Stimulated activated CD4-positive, alpha-beta T cell treated with anti-CD3 and anti-CD28 coated beads, TNF-alpha, amount 100 ng/mL, for 48 hours (primary cell): Measurements from ENCODE around the gene RBPJ.
"Not testable (repeated sequence)": the region's sequence is repeated elsewhere in the genome, so short reads cannot be mapped to it uniquely, and the experiment has no call there.

Experiments
- DNase-seq, 3 donors: peaks; one replicate each; pipeline ENCODE4 v3.0.0-alpha.2; 2020; ENCODE audit warnings: low read depth in 3 of 3

Gene RBPJ

GRCh38 chr4:26302031-26302899 lies 18.5 kb upstream of the RBPJ start:
- no peak for DNase-seq

DNA sequence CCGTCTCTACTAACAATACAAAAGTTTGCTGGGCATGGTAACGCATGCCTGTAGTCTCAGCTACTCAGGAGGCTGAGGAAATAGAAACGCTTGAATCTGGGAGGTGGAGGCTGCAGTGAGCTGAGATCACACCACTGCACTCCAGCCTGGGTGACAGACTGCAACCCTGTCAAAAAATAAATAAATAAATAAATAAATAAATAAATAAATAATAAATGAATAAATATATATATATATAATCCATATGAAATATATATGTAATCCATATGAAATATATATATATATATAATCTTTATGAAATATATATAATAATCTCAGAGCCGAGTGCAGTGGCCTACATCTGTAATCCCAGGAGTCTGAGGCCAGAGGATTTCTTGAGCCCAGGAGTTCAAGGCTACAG lies 17.8 kb upstream of the RBPJ start:
- no peak for DNase-seq

DNA sequence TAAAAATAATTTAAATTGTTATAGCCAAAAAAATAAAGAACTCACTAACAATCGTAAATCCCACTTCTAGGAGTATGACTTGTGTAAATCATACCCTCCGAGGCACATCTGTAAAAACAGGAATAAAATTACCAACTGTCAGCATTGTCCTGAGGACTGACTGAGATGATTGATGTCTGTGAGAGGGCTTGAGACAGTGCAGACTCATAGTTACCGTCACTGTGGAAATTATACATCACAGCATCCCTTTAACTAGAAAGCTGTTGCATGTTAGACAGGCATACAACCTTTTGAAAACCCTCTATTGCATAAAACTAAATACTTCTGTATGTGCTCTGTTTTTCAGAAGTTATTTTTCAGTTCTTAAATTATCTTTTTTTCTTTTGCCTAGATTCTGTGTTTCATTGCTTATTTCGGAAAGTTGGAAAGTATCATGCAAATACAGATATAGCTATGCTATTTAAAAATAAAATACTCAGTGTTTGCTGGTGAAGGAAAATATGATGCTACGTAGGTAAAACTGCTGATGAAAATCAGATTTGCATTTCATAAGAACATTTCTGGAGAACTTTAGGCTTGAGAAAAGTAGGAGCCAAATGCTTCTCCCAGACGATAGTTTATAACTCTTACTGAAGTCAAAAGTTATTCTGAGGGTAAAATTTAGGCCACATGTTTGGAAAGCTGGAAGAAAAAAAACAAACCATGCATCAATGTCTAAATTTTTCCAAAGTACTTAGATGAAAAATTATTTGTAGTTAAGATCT lies 13.6 kb upstream of the RBPJ start:
- no peak for DNase-seq

DNA sequence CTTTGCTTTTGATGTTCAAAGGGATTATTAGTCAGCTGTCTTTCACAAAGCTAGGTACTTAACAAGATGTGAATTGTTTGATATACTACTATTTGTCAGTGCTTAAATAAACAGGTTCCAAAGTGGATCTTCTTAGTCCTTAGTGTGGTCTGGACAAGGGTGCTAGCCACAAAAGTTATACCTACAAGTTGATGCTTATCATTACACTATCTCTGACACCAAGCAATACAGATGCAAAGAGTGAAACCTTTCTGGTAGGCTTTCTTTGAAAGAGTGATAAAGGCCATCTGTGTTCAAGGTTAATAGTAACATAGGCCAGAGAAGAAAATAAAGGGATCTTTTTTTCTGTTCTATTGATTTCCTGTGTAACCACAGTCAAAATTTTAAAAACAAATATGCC lies 12.2 kb upstream of the RBPJ start:
- DNase-seq = no peak

DNA sequence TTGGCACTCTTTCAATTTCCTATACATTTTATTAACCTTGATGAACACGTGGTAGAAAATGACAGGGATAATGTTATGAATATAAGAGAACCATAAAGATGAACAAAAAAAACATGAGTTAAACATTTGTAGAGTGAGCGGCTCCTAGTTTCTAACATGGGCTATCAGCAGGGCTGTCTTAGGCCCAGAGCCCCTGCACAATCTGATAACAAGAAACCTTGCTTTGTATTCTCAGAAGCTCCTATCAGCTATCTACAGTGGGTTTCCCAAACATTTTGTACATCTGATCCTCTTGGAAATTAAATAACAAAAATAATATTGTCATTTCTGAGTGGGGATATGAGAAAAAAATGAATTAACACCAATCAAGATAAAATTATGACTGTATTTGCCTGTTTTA lies 10.6 kb upstream of the RBPJ start:
- DNase-seq = no peak

- no peak for DNase-seq
Measured at GRCh38 chr4:26311633-26312032, 9.2 kb upstream of the RBPJ start.

DNA sequence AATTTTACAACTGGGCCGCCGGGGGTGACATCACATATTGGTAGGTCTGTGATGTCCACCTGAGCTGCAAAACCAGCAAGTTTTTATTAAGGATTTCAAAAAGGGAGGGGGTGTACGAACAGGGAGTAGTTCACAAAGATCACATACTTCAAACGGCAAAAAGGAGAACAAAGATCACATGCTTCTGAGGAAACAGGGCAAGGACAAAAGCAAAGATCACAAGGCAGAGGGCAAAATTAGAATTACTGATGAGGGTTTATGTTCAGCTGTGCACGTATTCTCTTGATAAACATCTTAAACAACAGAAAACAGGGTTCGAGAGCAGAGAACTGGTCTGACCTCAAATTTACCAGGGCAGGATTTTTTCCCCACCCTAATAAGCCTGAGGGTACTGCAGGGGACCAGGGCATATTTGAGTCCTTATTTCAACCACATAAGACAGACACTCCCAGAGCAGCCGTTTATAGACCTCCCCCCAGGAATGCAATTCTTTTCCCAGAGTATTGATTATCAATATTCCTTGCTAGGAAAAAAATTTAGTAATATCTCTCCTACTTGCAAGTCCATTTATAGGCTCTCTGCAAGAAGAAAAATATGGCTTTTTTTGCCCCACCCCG lies 5.4 kb upstream of the RBPJ start:
- DNase-seq = not testable (repeated sequence)

GRCh38 chr4:26317766-26318165 lies 3.0 kb upstream of the RBPJ start:
- DNase-seq = no peak

DNA sequence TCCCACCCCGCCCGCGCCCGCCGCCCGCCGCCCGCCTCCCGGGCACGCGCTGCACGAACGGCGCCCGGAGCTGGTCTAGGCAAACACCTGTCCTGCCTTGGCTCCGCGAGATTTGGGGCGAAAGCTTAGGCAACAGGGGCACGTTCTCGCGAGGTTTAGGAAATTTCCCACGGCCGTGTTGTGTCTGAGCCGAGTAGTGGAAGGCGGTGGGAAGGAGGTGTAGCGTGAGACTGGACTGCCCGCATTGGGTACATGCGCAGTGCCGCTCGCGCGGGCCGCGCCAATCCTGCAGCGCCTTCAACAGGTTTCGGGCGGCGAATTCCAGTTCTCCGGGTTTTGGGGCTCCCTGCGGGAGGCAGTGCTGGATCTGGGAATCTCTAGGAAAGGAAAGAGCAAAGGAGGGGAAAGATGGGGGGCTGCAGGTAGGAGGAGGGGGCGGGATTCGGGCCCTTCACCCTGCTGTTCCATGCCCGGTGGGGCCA lies 1.3 kb upstream of the RBPJ start:
- peak; percentile 98 for DNase-seq

- peak in 2 of 3 donors; percentile 44 to 45 for DNase-seq
Measured at GRCh38 chr4:26319949-26320537, 771 bp upstream of the RBPJ start.

GRCh38 chr4:26321373-26322221 lies 783 bp downstream of the RBPJ start:
- peak in 1 of 3 donors; percentile 13 for DNase-seq

DNA sequence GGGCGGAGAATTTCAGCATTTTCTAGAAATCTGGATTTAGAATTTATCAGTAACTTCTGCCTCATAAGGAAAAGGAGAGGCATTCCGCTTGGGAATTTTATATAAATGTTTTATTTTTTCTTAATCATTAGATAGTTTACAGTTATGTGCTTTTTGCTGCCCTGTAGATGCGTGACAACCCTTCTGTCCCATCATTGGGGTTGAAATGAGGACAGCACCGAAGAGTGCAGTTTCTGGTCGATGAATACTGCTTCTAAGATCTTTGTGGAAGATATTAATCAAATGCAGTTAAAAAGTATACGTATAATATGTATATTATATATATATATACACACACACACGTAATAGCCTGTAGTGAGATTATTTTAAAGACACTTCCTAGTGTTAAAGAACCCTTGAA lies 1.5 kb downstream of the RBPJ start:
- no peak for DNase-seq

- no peak for DNase-seq
Measured at GRCh38 chr4:26323821-26324220, 3.0 kb downstream of the RBPJ start.

- no peak for DNase-seq
Measured at GRCh38 chr4:26325191-26325590, 4.4 kb downstream of the RBPJ start.

- DNase-seq = no peak
Measured at GRCh38 chr4:26326791-26327190, 6.0 kb downstream of the RBPJ start.

- DNase-seq = no peak
Measured at GRCh38 chr4:26330186-26330787, 9.5 kb downstream of the RBPJ start.

GRCh38 chr4:26330946-26331345 lies 10.1 kb downstream of the RBPJ start:
- no peak for DNase-seq

DNA sequence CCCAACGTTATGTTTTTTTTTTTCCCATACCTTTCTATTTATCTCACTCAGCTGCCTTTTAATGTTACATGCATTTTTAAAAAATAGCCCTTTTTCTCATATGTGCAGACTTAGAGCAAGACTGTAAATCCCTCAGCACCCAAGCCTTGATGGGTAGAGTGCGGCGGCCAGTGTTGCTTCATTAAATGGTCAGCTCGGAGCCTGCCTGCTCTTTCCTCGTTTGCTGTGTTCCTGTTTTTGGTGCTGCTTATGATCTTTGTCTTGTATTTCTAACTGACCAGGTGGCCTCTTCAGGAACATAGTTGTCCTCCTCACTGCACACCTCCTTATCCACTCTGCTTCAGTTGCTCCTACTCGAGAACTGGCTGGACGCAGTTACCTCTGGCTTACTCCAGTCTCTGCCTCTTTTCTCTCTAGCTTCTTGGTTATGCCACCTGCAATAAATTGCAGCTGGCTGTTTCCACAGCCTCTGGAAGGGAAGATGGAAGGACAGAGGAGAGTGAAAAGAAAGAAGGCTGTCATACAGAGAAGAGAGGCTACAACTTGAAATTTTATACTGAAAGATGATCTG lies 10.7 kb downstream of the RBPJ start:
- no peak for DNase-seq

DNA sequence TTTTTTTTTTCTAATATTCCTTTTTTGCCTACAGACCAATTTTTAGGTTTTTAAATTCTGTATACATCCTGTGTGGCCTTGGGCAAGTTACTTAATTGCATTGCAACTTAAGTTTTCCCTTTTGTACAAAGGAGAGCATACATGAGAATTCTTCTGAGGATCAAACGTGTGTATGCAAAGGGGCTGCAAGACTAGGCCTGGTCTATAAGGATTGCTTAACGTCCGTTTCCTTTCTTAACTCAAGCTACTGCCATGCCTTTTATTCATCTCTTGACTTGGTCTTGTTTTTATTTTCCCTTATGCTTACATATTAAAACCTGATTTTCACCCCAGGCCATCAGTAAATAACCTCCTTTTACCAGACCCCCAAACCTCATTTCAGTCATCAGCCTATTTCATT lies 13.6 kb downstream of the RBPJ start:
- DNase-seq = no peak

DNA sequence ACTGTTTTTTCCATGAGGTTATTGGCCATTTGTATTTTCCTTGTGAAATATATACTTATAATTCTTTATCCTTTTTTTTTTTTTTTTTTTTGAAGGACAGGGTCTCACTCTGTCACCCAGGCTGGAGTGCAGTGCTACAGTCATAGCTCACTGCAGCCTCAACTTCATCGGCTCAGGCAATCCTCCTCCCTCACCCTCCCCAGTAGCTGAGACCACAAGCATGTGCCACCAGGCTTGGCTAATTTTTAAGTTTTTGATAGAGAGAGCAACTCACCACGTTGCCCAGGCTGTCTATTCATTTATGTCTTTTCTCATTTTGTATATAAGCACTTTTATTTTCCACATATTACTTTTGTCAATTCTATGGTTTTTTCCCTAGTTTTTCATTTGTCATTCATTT lies 16.8 kb downstream of the RBPJ start:
- no peak for DNase-seq
